Esophagus squamous epithelium (tissue), 4 donors: Measurements from ENCODE around the gene MBNL1.

Experiments used
- CTCF ChIP-seq, 6 experiments: fragments of 450-650 bp in 4 of 6; fragments of 200-600 bp in 2 of 6; sonication (generic) in 2 of 6; IDR thresholded peaks; one replicate each; pipeline ENCODE4 v1.5.1; 2016 to 2019; ENCODE audit warnings: antibody characterized with exemption in 6 of 6, mild to moderate bottlenecking in 4 of 6, moderate library complexity in 4 of 6
- POLR2A ChIP-seq, 4 donors: fragments of 450-650 bp; IDR thresholded peaks; one replicate each; pipeline ENCODE4 v1.6.1; 2017; ENCODE audit warnings: antibody characterized with exemption in 4 of 4, mild to moderate bottlenecking in 4 of 4, moderate library complexity in 3 of 4

GRCh38 chr3:152374262-152374990 is 105.7 kb downstream of the MBNL1 start:
- TF ChIP-seq CTCF (IDR thresholded peaks at IDR 0.05) = no peak
- TF ChIP-seq POLR2A (IDR thresholded peaks at IDR 0.05) = no peak
